ENCODE data around the gene TMEM94. TPM values are rescaled to one million over a fixed set of nuclear protein-coding genes. Genes with fewer than 3 reads are reported as not detected.

TMEM94 gene
- total and polyA plus RNA-seq, 2 of the 13 experiments (the other 11 are each of a cell fraction or from before 2014, with no cell fraction given), result 32.6 to 134 TPM

- TF ChIP-seq BCLAF1 (IDR thresholded peaks at IDR 0.05) (no peak), ZFX (CRISPR knock-in tag; IDR thresholded peaks at IDR 0.05; ENCODE audit: low read depth) (peak; percentile 26; the same call in 1 of the 2 replicates), DPF2 (CRISPR knock-in tag; IDR thresholded peaks at IDR 0.05; ENCODE audit: borderline replicate concordance, low read depth) (no peak), PHF21A (CRISPR knock-in tag; IDR thresholded peaks at IDR 0.05) (no peak), NBN (conservative IDR thresholded peaks at IDR 0.05) (no peak), ZNF710 (CRISPR knock-in tag; IDR thresholded peaks at IDR 0.05; ENCODE audit: borderline replicate concordance) (no peak), ZNF280B (CRISPR knock-in tag; IDR thresholded peaks at IDR 0.05; ENCODE audit: borderline replicate concordance) (peak; percentile 30; the same call in 1 of the 2 replicates), ZNF446 (CRISPR knock-in tag; IDR thresholded peaks at IDR 0.05) (no peak), TEAD2 (CRISPR knock-in tag; IDR thresholded peaks at IDR 0.05) (no peak)
- TF ChIP-seq, protein P1, sequence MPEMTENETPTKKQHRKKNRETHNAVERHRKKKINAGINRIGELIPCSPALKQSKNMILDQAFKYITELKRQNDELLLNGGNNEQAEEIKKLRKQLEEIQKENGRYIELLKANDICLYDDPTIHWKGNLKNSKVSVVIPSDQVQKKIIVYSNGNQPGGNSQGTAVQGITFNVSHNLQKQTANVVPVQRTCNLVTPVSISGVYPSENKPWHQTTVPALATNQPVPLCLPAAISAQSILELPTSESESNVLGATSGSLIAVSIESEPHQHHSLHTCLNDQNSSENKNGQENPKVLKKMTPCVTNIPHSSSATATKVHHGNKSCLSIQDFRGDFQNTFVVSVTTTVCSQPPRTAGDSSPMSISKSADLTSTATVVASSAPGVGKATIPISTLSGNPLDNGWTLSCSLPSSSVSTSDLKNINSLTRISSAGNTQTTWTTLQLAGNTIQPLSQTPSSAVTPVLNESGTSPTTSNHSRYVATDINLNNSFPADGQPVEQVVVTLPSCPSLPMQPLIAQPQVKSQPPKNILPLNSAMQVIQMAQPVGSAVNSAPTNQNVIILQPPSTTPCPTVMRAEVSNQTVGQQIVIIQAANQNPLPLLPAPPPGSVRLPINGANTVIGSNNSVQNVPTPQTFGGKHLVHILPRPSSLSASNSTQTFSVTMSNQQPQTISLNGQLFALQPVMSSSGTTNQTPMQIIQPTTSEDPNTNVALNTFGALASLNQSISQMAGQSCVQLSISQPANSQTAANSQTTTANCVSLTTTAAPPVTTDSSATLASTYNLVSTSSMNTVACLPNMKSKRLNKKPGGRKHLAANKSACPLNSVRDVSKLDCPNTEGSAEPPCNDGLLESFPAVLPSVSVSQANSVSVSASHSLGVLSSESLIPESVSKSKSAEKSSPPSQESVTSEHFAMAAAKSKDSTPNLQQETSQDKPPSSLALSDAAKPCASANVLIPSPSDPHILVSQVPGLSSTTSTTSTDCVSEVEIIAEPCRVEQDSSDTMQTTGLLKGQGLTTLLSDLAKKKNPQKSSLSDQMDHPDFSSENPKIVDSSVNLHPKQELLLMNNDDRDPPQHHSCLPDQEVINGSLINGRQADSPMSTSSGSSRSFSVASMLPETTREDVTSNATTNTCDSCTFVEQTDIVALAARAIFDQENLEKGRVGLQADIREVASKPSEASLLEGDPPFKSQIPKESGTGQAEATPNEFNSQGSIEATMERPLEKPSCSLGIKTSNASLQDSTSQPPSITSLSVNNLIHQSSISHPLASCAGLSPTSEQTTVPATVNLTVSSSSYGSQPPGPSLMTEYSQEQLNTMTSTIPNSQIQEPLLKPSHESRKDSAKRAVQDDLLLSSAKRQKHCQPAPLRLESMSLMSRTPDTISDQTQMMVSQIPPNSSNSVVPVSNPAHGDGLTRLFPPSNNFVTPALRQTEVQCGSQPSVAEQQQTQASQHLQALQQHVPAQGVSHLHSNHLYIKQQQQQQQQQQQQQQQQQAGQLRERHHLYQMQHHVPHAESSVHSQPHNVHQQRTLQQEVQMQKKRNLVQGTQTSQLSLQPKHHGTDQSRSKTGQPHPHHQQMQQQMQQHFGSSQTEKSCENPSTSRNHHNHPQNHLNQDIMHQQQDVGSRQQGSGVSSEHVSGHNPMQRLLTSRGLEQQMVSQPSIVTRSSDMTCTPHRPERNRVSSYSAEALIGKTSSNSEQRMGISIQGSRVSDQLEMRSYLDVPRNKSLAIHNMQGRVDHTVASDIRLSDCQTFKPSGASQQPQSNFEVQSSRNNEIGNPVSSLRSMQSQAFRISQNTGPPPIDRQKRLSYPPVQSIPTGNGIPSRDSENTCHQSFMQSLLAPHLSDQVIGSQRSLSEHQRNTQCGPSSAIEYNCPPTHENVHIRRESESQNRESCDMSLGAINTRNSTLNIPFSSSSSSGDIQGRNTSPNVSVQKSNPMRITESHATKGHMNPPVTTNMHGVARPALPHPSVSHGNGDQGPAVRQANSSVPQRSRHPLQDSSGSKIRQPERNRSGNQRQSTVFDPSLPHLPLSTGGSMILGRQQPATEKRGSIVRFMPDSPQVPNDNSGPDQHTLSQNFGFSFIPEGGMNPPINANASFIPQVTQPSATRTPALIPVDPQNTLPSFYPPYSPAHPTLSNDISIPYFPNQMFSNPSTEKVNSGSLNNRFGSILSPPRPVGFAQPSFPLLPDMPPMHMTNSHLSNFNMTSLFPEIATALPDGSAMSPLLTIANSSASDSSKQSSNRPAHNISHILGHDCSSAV (CRISPR knock-in tag; IDR thresholded peaks at IDR 0.05; ENCODE audit: borderline replicate concordance), result no peak
- TF ChIP-seq, protein P2, sequence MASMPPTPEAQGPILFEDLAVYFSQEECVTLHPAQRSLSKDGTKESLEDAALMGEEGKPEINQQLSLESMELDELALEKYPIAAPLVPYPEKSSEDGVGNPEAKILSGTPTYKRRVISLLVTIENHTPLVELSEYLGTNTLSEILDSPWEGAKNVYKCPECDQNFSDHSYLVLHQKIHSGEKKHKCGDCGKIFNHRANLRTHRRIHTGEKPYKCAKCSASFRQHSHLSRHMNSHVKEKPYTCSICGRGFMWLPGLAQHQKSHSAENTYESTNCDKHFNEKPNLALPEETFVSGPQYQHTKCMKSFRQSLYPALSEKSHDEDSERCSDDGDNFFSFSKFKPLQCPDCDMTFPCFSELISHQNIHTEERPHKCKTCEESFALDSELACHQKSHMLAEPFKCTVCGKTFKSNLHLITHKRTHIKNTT (CRISPR knock-in tag; IDR thresholded peaks at IDR 0.05), result no peak
Measured at GRCh38 chr17:75504347-75505151, 48.1 kb downstream of the TMEM94 start (continued).

Measured in HepG2 (cell line).